Measurements from ENCODE around the gene CLSTN3.
A peak's percentile ranks its signal among the peaks of the same experiment; 100 is the strongest.
"Not testable (repeated sequence)": the region's sequence is repeated elsewhere in the genome, so short reads cannot be mapped to it uniquely, and the experiment has no call there.

The CLSTN3 gene

DNA sequence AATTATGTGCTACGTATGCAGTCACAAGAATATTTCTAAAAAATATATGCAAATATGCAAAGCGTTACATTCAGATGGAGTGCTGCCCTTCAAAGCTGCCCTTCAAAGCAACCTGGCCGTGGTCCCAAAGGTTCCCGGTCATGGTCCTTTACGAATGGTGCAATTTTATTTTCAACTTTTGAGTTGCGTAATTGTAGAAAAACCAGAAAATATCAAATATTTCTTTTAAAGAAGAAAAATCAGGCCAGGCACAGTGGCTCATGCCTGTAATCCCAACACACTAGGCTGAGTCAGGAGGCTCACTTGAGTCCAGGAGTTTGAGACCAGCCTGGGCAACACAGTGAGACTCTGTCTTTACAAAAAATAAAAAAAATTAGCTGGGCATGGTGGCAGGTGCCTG, 21.4 kb downstream of the CLSTN3 start:
- no peak for DNase-seq (ENCODE audit: low spot score)

- DNase-seq (ENCODE audit: low spot score) = no peak
Measured at GRCh38 chr12:7152818-7153217, 22.6 kb downstream of the CLSTN3 start.

GRCh38 chr12:7154042-7154441, 23.9 kb downstream of the CLSTN3 start:
- DNase-seq (ENCODE audit: low spot score) = no peak

- DNase-seq (ENCODE audit: low spot score) = no peak
Measured at GRCh38 chr12:7154901-7155470, 24.8 kb downstream of the CLSTN3 start.

DNA sequence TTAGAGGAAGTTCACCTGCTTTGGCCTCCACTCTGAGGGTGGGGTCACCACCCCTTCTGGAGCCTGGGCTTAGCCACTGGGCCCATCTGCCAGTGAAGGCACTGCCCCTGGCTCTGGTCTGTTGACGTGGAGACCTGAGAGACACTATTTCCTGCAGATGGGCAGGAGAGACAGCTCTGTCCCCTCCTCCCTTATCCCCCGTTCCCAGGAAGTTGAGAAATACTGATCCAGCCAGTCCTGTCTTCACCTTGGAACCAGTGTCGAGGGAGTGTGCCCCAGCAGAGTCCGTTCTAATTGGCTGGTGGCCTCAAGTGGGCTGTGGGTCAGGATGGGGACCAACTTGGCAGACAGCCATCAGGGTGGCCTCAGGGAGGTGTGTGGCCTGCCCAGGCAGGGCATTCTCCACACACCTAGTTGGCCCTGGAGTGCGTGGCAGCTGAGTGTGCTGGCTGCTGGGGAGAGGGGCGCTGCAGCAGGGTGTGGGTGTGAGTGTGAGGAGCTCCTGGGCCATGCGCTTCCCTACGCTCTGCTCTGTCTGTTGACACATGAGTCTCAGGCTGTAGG, 25.4 kb downstream of the CLSTN3 start:
- DNase-seq (ENCODE audit: low spot score) = no peak

GRCh38 chr12:7156259-7157197, 26.4 kb downstream of the CLSTN3 start:
- no peak for DNase-seq (ENCODE audit: low spot score)

DNA sequence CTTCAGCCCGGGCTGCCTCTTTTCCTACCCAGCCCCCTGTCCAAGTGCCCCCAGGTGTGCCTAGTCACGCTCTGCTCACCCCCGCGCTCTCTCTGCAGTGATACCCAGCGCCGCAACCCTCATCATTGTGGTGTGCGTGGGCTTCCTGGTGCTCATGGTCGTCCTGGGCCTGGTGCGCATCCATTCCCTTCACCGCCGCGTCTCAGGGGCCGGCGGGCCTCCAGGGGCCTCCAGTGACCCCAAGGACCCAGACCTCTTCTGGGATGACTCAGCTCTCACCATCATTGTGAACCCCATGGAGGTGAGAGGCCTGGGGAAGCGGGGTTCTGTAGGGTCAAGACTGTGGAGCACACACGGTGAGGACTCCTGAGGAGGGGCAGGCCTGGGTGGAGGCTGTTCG, 27.2 kb downstream of the CLSTN3 start:
- DNase-seq (ENCODE audit: low spot score) = no peak

DNA sequence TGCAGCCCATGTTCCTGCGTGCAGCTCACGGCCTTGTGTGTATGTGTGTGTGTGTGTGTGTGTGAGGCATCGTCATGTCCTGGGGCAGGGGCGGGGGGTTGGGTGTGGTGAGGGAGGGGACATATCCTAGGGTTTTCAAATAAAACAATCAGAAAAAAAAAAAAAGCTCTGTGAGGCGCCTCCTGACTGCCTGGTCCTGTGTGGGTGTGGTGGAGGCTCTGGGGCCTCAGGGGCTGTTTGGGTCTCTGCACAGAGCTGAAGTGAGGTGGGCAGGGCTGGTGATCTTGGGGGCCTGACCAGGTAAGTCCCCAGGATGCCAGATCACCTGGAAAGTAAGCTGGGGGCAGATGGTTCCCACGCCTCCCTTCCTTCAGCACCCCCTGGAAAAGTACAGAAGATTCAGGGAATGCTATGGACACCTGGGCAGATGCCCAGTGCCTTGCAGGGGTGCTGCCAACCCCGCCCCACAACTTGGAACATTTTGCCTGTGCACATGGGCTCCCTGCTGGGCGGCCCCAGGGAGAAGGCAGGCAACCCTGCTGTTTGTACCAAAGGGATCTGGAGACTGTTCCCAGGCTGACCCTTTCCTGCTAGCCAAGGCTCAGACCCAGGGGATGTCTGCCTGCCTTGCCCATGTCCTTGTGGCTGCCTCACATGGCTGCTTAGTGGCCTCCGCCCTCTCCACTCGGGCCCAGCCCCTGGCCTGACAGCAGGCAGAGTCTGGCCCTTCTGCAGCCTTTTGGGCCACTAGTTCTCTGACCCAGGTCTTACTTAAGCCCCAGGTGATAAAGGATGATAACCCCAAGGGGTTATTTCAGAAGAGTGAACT, 28.8 kb downstream of the CLSTN3 start:
- DNase-seq (ENCODE audit: low spot score) = no peak

- no peak for DNase-seq (ENCODE audit: low spot score)
Measured at GRCh38 chr12:7160183-7160582, 30.0 kb downstream of the CLSTN3 start.

GRCh38 chr12:7161327-7161726, 31.2 kb downstream of the CLSTN3 start:
- DNase-seq (ENCODE audit: low spot score) = no peak

GRCh38 chr12:7161811-7162210, 31.6 kb downstream of the CLSTN3 start:
- DNase-seq (ENCODE audit: low spot score) = no peak

DNA sequence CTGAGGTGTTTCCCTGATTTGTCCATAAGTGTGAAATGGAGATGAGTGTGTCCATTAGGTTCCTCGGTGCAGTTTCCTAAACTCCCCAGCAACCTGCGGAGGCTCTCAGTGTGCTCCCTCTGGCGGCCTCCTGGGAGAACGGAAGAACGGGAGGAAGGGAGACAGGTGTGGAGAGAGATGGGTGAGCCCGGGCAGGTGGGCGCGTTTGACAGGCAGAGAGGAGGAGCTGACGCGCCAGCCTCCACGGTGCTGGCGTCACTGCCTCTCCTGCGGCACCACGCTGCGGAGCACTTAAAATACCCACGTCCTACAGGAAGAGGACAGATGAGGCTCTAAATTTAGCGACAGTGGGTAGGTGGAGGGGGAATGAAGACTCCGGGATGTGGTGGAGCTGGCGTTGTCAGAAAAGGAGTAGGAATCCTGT, 32.5 kb downstream of the CLSTN3 start:
- DNase-seq (ENCODE audit: low spot score) = no peak

DNA sequence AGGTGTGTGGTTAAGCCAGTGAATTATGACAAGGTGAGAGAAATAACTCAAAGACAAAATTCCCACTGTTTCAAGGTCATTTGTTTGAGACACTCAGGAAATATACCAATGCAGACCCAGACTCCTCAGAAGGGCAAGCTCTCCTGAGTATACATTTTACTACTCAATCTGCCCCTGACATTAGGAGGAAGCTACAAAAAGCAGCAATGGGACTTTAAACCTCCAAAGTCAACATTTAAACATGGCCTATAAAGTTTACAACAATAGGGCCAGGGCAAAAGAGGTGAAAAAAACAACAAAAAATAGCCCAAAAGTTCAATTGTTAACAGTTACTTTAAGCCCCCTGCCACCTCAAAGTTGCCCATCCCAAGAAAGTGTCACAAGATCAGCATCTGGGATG, 39.8 kb downstream of the CLSTN3 start:
- no peak for DNase-seq (ENCODE audit: low spot score)

- DNase-seq (ENCODE audit: low spot score) = no peak
Measured at GRCh38 chr12:7171854-7172253, 41.7 kb downstream of the CLSTN3 start.

- DNase-seq (ENCODE audit: low spot score) = no peak
Measured at GRCh38 chr12:7175493-7175892, 45.3 kb downstream of the CLSTN3 start.

GRCh38 chr12:7176595-7176994, 46.4 kb downstream of the CLSTN3 start:
- DNase-seq (ENCODE audit: low spot score) = no peak

DNA sequence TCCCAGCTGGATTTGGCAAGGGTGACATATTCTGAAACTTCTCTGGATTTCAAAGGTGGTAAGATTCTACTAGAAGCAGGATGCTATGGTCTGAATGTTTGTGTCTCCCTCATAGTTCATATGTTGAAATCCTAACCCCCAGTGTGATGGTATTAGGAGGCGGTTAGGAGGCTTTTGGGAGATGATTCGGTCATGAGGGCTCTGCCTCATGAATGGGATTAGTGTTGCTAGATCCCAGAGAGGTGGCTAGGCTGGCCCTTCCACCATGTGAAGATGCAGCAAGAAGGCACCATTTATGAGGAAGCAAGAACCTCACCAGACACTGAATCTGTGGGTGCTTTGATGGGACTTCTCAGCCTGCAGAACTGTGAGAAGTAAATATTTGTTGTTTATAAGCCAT, 48.3 kb downstream of the CLSTN3 start:
- no peak for DNase-seq (ENCODE audit: low spot score)

- no peak for DNase-seq (ENCODE audit: low spot score)
Measured at GRCh38 chr12:7180685-7181084, 50.5 kb downstream of the CLSTN3 start.

DNA sequence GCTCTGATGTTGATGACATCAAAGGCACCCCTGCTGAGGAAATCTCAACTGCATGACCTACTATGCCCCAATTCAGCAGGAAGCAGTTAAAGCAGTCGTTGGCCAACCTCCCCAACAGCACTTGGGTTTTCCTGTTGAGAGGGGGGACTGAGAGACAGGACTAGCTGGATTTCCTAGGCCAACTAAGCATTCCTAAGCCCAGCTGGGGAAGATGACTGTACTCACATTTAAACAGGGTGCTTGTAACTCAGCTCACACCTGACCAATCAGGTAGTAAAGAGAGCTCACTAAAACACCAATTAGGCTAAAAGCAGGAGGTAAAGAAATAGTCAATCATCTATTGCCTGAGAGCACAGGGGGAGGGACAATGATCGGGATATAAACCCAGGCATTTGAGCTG, 55.9 kb downstream of the CLSTN3 start:
- DNase-seq (ENCODE audit: low spot score) = not testable (repeated sequence)

- DNase-seq (ENCODE audit: low spot score) = peak; percentile 83
Measured at GRCh38 chr12:7188562-7189397, 58.6 kb downstream of the CLSTN3 start.
